Heart left ventricle (tissue), 13 donors: Measurements from ENCODE around the gene DMD.

Experiments
- POLR2A ChIP-seq, 2 donors: fragments of 450-650 bp; IDR thresholded peaks; one replicate each; pipeline ENCODE4 v1.6.1; 2017; ENCODE audit warnings: antibody characterized with exemption in 2 of 2, mild to moderate bottlenecking in 2 of 2, moderate library complexity in 2 of 2
- TF ChIP-seq, protein P1 (sequence below), 12 donors: fragments of 200-600 bp; sonication (generic) in 4 of 12; IDR thresholded peaks; one replicate each; pipeline versions ENCODE4 v1.5.0 to v1.8.0; 2018 to 2022; ENCODE audit warnings: antibody characterized with exemption in 12 of 12, mild to moderate bottlenecking in 5 of 12
- donor health status: ischemic (EF 13 %, LVEDD 7.1; RV severe dilation, severe dysfunction).
- donor health status: DM: no; HTN: yes; CAD: no.
- donor health status: DM: no; HTN: no; CAD: no.
- donor health status: ischemic (EF 25% LVEDD 6.9; RV normal size, moderate dysfunction).
- donor health status: ischemic (EF 25% LVEDD 5.7; RV mildly dilated, moderate dysfunction).
- donor health status: ischemic (EF 35%, LVEDD 5.7; RV mildly dilated, moderate dysfunction).
- donor health status: nonischemic (EF 11% LVEDD 7.7; RV severe dilation, severe dysfunction).
- donor health status: DM: yes; HTN: yes; CAD: no.
- donor health status: PGD.
- donor health status: ischemic (EF 29% LVEDD 5.4; RV normal size, mild dysfunction).
- donor health status: nonischemic (EF 23%, LVEDD 6.1; RV moderate dilation, normal function).

GRCh38 chrX:31227250-31227649 is 1984.1 kb downstream of the DMD start:
- TF ChIP-seq POLR2A (IDR thresholded peaks at IDR 0.05) = no peak
- TF ChIP-seq, protein P1, sequence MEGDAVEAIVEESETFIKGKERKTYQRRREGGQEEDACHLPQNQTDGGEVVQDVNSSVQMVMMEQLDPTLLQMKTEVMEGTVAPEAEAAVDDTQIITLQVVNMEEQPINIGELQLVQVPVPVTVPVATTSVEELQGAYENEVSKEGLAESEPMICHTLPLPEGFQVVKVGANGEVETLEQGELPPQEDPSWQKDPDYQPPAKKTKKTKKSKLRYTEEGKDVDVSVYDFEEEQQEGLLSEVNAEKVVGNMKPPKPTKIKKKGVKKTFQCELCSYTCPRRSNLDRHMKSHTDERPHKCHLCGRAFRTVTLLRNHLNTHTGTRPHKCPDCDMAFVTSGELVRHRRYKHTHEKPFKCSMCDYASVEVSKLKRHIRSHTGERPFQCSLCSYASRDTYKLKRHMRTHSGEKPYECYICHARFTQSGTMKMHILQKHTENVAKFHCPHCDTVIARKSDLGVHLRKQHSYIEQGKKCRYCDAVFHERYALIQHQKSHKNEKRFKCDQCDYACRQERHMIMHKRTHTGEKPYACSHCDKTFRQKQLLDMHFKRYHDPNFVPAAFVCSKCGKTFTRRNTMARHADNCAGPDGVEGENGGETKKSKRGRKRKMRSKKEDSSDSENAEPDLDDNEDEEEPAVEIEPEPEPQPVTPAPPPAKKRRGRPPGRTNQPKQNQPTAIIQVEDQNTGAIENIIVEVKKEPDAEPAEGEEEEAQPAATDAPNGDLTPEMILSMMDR (IDR thresholded peaks at IDR 0.05) = no peak
